ENCODE measurements around the gene DAZAP1. TPM values are rescaled to one million over a fixed set of nuclear protein-coding genes. Genes with fewer than 3 reads are reported as not detected.
A peak's percentile ranks its signal among the peaks of the same experiment; 100 is the strongest.

Gene DAZAP1
- total RNA-seq, 1 experiment from 2014 or later = 229 TPM

DNA sequence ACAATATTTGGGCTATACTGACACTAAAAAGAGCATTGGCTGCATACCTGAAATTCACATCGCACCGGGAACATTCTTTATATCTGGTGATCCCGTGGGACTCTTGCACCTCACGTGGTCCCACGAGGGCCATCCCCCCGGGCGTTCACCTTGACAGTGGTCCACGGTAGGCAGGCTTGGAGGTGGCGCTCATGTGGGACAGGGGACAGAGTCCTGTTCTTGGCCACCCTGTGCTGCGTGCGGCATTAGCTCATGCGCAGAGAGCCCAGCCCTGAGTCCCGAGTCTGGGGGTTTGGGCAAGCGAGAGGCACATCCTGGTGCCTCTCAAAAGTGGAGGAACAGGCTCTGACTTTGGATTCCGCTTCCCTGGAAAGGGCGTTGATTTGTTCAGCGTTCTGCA is 13.5 kb upstream of the DAZAP1 start:
- H3K9me3 ChIP-seq (ENCODE audit: low read depth, low read length, poor library complexity, severe bottlenecking) = no peaks in the 10 kb centered on the region
- no peak for TF ChIP-seq EZH2 (IDR thresholded peaks at IDR 0.05; ENCODE audit: borderline replicate concordance, low read depth, low read length, poor library complexity, severe bottlenecking)
- TF ChIP-seq, protein P1, sequence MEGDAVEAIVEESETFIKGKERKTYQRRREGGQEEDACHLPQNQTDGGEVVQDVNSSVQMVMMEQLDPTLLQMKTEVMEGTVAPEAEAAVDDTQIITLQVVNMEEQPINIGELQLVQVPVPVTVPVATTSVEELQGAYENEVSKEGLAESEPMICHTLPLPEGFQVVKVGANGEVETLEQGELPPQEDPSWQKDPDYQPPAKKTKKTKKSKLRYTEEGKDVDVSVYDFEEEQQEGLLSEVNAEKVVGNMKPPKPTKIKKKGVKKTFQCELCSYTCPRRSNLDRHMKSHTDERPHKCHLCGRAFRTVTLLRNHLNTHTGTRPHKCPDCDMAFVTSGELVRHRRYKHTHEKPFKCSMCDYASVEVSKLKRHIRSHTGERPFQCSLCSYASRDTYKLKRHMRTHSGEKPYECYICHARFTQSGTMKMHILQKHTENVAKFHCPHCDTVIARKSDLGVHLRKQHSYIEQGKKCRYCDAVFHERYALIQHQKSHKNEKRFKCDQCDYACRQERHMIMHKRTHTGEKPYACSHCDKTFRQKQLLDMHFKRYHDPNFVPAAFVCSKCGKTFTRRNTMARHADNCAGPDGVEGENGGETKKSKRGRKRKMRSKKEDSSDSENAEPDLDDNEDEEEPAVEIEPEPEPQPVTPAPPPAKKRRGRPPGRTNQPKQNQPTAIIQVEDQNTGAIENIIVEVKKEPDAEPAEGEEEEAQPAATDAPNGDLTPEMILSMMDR (conservative IDR thresholded peaks at IDR 0.05; ENCODE audit: low read depth, low read length) = no peak
- ChIA-PET CTCF (no interaction called here), POLR2A (ENCODE audit: low non-redundant PET) (no interaction called here)
- no peak overlapping the region for H3K4me3 ChIP-seq (ENCODE audit: low read depth, low read length, poor library complexity, severe bottlenecking)
- intact Hi-C loops (cut with micrococcal nuclease; ENCODE audit: unreplicated experiment) = no loop called here
- H3K27ac ChIP-seq (ENCODE audit: low read depth, low read length, poor library complexity, severe bottlenecking) = no peak overlapping the region
- BruUV-seq (replicated peaks) = no TSS peak
- H3K36me3 ChIP-seq (ENCODE audit: insufficient read depth, low read length, poor library complexity, severe bottlenecking) = peaks cover 11% of the 10 kb centered on the region
- H3K4me1 ChIP-seq (ENCODE audit: insufficient read depth, low read length, poor library complexity, severe bottlenecking) = peaks cover 24% of the 10 kb centered on the region
- H3K27me3 ChIP-seq (replicated peaks; ENCODE audit: insufficient read depth, low read depth, low read length, poor library complexity) = no peaks in the 10 kb centered on the region
- DNase-seq (ENCODE audit: low spot score) = no peak

DNA sequence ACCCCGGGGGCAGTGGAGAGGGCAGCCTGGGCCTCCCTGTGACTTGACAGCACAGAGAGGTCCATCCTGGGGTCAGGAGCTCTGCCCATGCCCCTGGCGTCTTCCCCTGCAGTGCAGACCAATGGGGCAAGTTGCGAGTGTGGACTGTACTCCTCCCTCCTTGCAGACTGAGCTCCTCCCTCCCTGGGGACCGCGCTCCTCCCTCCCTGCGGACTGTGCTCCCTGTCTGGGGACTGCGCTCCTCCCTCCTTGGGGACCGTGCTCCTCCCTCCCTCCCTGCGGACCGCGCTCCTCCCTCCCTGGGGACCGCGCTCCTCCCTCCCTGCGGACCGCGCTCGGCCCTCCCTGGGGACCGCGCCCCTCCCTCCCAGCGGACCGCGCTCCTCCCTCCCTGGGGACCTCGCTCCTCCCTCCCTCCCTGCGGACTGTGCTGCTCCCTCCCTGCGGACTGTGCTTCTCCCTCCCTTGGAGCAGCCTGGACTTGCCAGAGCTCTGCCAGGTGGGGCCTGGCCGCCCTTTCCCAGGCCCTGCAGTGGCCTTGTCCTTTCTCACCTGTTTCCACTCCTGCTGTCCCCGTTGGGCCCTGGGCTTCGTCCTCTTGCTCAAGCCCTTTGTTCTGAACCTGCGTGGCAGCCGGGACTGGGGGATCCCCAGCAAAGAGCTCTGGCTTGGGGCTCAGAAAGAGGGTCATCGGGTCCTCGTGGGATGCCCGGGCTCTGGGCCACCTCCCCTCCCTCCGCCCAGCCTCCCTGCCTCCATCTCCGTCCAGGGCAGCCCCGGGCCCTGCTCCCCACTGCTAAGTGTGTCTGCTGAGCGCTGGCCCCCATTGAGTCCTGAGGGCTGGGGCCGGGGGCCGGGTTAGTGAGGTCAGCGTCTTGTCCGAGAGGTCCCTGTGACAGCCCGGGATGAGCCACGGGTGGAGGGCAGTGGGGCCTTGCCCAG is 12.9 kb upstream of the DAZAP1 start:
- Histone ChIP-seq H3K4me1 (ENCODE audit: insufficient read depth, low read length, poor library complexity, severe bottlenecking) (peaks cover 24% of the 10 kb centered on the region), H3K27me3 (replicated peaks; ENCODE audit: insufficient read depth, low read depth, low read length, poor library complexity) (no peaks in the 10 kb centered on the region), H3K36me3 (ENCODE audit: insufficient read depth, low read length, poor library complexity, severe bottlenecking) (peaks cover 6% of the 10 kb centered on the region), H3K4me3 (ENCODE audit: low read depth, low read length, poor library complexity, severe bottlenecking) (no peak overlapping the region), H3K9me3 (ENCODE audit: low read depth, low read length, poor library complexity, severe bottlenecking) (no peaks in the 10 kb centered on the region), H3K27ac (ENCODE audit: low read depth, low read length, poor library complexity, severe bottlenecking) (no peak overlapping the region)
- DNase-seq (ENCODE audit: low spot score) = peak; percentile 42
- intact Hi-C loops (cut with micrococcal nuclease; ENCODE audit: unreplicated experiment) = no loop called here
- POLR2A ChIA-PET (ENCODE audit: low non-redundant PET) = interaction anchor here (1.0 kb wide), 1 partner anchor 125 kb away, joined by 3 read pairs; the partner anchor contains the start of gene CIRBP
- no peak for TF ChIP-seq EZH2 (IDR thresholded peaks at IDR 0.05; ENCODE audit: borderline replicate concordance, low read depth, low read length, poor library complexity, severe bottlenecking)
- TF ChIP-seq, protein P1 (conservative IDR thresholded peaks at IDR 0.05; ENCODE audit: low read depth, low read length) = no peak
- BruUV-seq (replicated peaks) = no TSS peak
- CTCF ChIA-PET = no interaction called here

DNA sequence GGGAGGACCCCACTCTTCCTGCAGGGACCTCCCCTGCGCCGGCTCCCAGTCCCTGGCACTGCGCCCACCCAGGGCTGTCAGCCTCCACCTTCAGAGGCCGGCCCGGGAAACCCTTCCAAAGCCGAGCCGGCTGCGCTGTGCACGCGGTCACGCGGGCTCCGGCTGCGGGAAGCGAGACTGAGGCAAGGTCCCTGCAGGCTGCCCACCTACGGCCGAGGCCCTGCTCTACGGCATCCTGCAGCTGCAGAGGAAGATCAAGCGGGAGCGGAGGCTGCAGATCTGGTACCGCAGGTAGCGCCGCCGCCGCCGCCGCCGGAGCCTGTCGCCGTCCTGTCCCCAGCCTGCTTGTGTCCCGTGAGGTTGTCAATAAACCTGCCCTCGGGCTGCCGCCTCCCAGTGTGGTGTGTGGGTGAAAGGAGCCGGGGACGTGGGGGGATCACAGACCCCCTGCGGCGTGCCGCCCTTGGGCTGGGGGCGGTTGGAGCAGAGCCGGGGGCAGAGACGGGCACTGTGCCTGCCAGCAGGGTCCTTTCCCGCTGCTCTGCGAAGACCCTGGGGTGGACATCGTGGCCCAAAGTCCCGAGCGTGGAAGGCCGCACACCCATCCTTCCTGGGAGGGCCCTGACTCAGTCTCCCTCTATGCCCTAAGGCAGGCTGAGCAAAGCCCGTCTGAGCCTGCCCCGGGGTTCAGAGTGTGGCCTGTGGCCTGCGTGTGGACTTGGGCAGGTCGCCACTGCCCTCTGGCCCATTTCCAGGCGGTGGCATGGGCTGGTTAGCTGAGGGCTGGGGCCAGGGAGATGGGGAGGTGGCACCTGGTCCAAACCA is 12.0 kb upstream of the DAZAP1 start:
- H3K27me3 ChIP-seq (replicated peaks; ENCODE audit: insufficient read depth, low read depth, low read length, poor library complexity) = no peaks in the 10 kb centered on the region
- no peak overlapping the region for H3K27ac ChIP-seq (ENCODE audit: low read depth, low read length, poor library complexity, severe bottlenecking)
- POLR2A ChIA-PET (ENCODE audit: low non-redundant PET) = interaction anchor here (1.0 kb wide), 1 partner anchor 126 kb away, joined by 3 read pairs; the partner anchor contains the start of gene CIRBP
- no peak for TF ChIP-seq EZH2 (IDR thresholded peaks at IDR 0.05; ENCODE audit: borderline replicate concordance, low read depth, low read length, poor library complexity, severe bottlenecking)
- TF ChIP-seq, protein P1 (conservative IDR thresholded peaks at IDR 0.05; ENCODE audit: low read depth, low read length) = no peak
- no peak overlapping the region for H3K4me3 ChIP-seq (ENCODE audit: low read depth, low read length, poor library complexity, severe bottlenecking)
- no TSS peak for BruUV-seq (replicated peaks)
- CTCF ChIA-PET = no interaction called here
- peaks cover 29% of the 10 kb centered on the region for H3K4me1 ChIP-seq (ENCODE audit: insufficient read depth, low read length, poor library complexity, severe bottlenecking)
- peaks cover 6% of the 10 kb centered on the region for H3K36me3 ChIP-seq (ENCODE audit: insufficient read depth, low read length, poor library complexity, severe bottlenecking)
- no peak for DNase-seq (ENCODE audit: low spot score)
- no peaks in the 10 kb centered on the region for H3K9me3 ChIP-seq (ENCODE audit: low read depth, low read length, poor library complexity, severe bottlenecking)
- intact Hi-C loops (cut with micrococcal nuclease; ENCODE audit: unreplicated experiment) = no loop called here
